COLO668 (cell line): ENCODE results near the gene ITGAD.

Experiments
- DNase-seq: peaks from one replicate; lab custom pipeline; 2025; ENCODE audit not compliant: unreplicated experiment; lab: John Stamatoyannopoulos, UW

ITGAD gene

GRCh38 chr16:31393056-31393455 lies at the start of gene ITGAD:
Gene ITGAD, plus strand, starts transcription at chr16:31393335. Its CDS starts 26 bp downstream, at chr16:31393361.
- DNase-seq, result no peak

- no peak for DNase-seq
Observed at GRCh38 chr16:31344712-31345111, 48.4 kb upstream of the ITGAD start.

GRCh38 chr16:31347445-31347844 lies 45.7 kb upstream of the ITGAD start:
- no peak for DNase-seq

- DNase-seq, result no peak
Observed at GRCh38 chr16:31348579-31348978, 44.6 kb upstream of the ITGAD start.

GRCh38 chr16:31350275-31351005 lies 42.7 kb upstream of the ITGAD start:
- DNase-seq, result no peak

GRCh38 chr16:31351246-31351941 lies 41.7 kb upstream of the ITGAD start:
- no peak for DNase-seq

GRCh38 chr16:31351942-31352325 lies 41.2 kb upstream of the ITGAD start:
- DNase-seq, result no peak

- DNase-seq, result no peak
Observed at GRCh38 chr16:31352376-31353115, 40.6 kb upstream of the ITGAD start.

GRCh38 chr16:31354394-31355291 lies 38.5 kb upstream of the ITGAD start, which contains the start of gene ITGAX:
Gene ITGAX, plus strand, starts transcription at chr16:31355176. Its CDS starts 79 bp downstream, at chr16:31355255.
- DNase-seq, result no peak

GRCh38 chr16:31355431-31356100 lies 37.6 kb upstream of the ITGAD start:
- no peak for DNase-seq

GRCh38 chr16:31356566-31357323 lies 36.4 kb upstream of the ITGAD start:
- no peak for DNase-seq

GRCh38 chr16:31357324-31358109 lies 35.6 kb upstream of the ITGAD start:
- no peak for DNase-seq

GRCh38 chr16:31360251-31360650 lies 32.9 kb upstream of the ITGAD start:
- DNase-seq, result no peak

GRCh38 chr16:31361201-31362110 lies 31.7 kb upstream of the ITGAD start:
- DNase-seq, result no peak

GRCh38 chr16:31362476-31363405 lies 30.4 kb upstream of the ITGAD start:
- no peak for DNase-seq

- no peak for DNase-seq
Observed at GRCh38 chr16:31363721-31364120, 29.4 kb upstream of the ITGAD start.

GRCh38 chr16:31364421-31364820 lies 28.7 kb upstream of the ITGAD start:
- DNase-seq, result no peak
